B cell (primary cell): ENCODE data around the gene RPS15. TPM values are rescaled to one million over a fixed set of nuclear protein-coding genes. Genes with fewer than 3 reads are reported as not detected.

ENCODE experiments used
- ATAC-seq: fragments of 200-7000 bp; cut with Tn5 transposase; one replicate; pipeline ENCODE4 v1.10.0; 2021; ENCODE audit warnings: low read depth, mild to moderate bottlenecking, moderate number of reproducible peaks, moderate library complexity
- CTCF ChIA-PET: fragments of 350-600 bp; sonication (Branson Sonifier 250); formaldehyde crosslinking; loops from one replicate; lab custom pipeline; 2021; ENCODE audit warnings: antibody characterized with exemption, inconsistent platforms; lab: Charles Lee
- POLR2A ChIA-PET: fragments of 350-600 bp; sonication (Branson Sonifier 250); formaldehyde crosslinking; loops from one replicate; lab custom pipeline; 2021; ENCODE audit warnings: antibody characterized with exemption; lab: Charles Lee
- DNase-seq: peaks from one replicate; pipeline ENCODE4 v3.0.0; 2013
- H2AFZ ChIP-seq: 2 replicates; pipeline ENCODE4 v1.6.1; 2012; ENCODE audit warnings: mild to moderate bottlenecking, low read depth, low read length; ENCODE audit not compliant: insufficient read depth, poor library complexity, severe bottlenecking
- H3K27ac ChIP-seq, 2 donors: 1 replicate in 1 of 2; 2 replicates in 1 of 2; pipeline ENCODE4 v1.5.1; 2012 to 2013; ENCODE audit warnings: low read length in 2 of 2, mild to moderate bottlenecking in 2 of 2, moderate library complexity in 1 of 2
- H3K27me3 ChIP-seq, 4 experiments: fragments of 200-600 bp in 1 of 4; sonication (generic) in 1 of 4; replicated peaks in 1 of 4; 1 replicate in 2 of 4; 2 replicates in 2 of 4; pipeline versions ENCODE4 v1.6.1 to v1.7.0; 2013 to 2016; ENCODE audit warnings: low read length in 3 of 4, mild to moderate bottlenecking in 2 of 4, mixed read lengths in 1 of 4, moderate library complexity in 1 of 4; ENCODE audit not compliant: insufficient read depth in 4 of 4, control insufficient read depth in 3 of 4; ENCODE audit errors: control extremely low read depth in 1 of 4
- H3K36me3 ChIP-seq, 2 experiments: replicated peaks in 1 of 2; 1 replicate in 1 of 2; 2 replicates in 1 of 2; pipeline versions ENCODE4 v1.6.1 to v1.7.1; 2013; ENCODE audit warnings: low read length in 1 of 2; ENCODE audit not compliant: insufficient read depth in 2 of 2, control insufficient read depth in 1 of 2; ENCODE audit errors: control extremely low read depth in 1 of 2, extremely low read depth in 1 of 2
- H3K4me1 ChIP-seq, 2 donors: fragments of 200-600 bp in 1 of 2; sonication (generic) in 1 of 2; 1 replicate in 1 of 2; 2 replicates in 1 of 2; pipeline versions ENCODE4 v1.5.1 to v1.6.1; 2013 to 2017; ENCODE audit warnings: low read length in 2 of 2; ENCODE audit not compliant: control insufficient read depth in 2 of 2, insufficient read depth in 2 of 2
- H3K4me2 ChIP-seq: replicated peaks from 2 replicates; pipeline ENCODE3; 2012; ENCODE audit warnings: mild to moderate bottlenecking, low read depth, low read length; ENCODE audit not compliant: poor library complexity, severe bottlenecking
- H3K4me3 ChIP-seq, 5 experiments: fragments of 200-600 bp in 1 of 5; sonication (generic) in 1 of 5; 1 replicate in 3 of 5; 2 replicates in 2 of 5; pipeline versions ENCODE4 v1.5.1 to v1.7.0; 2011 to 2016; ENCODE audit warnings: low read length in 4 of 5, mild to moderate bottlenecking in 4 of 5, low read depth in 2 of 5, control low read depth in 1 of 5, moderate library complexity in 1 of 5; ENCODE audit not compliant: insufficient read depth in 1 of 5; ENCODE audit errors: control extremely low read depth in 1 of 5, extremely low read depth in 1 of 5
- H3K79me2 ChIP-seq: fragments of 200-600 bp; sonication (generic); one replicate; pipeline ENCODE4 v1.6.0; 2016; ENCODE audit warnings: low read length; ENCODE audit not compliant: control insufficient read depth, insufficient read depth
- H3K9ac ChIP-seq: fragments of 200-600 bp; sonication (generic); 2 replicates; pipeline ENCODE4 v1.6.1; 2017; ENCODE audit warnings: mild to moderate bottlenecking, low read length, moderate library complexity
- H3K9me3 ChIP-seq, 3 donors: one replicate each; pipeline versions ENCODE4 v1.6.1 to v1.7.1; 2013; ENCODE audit warnings: low read length in 2 of 3; ENCODE audit not compliant: control insufficient read depth in 2 of 3, insufficient read depth in 1 of 3; ENCODE audit errors: control extremely low read depth in 1 of 3
- H4K20me1 ChIP-seq: 2 replicates; pipeline ENCODE4 v1.6.0; 2012; ENCODE audit warnings: mild to moderate bottlenecking, low read length; ENCODE audit not compliant: insufficient read depth, control insufficient read depth, poor library complexity, severe bottlenecking
- H3K27ac Mint-ChIP-seq: one replicate; pipeline ENCODE4 v1.8.0; 2021; ENCODE audit warnings: mixed read lengths
- H3K27me3 Mint-ChIP-seq: one replicate; pipeline ENCODE4 v1.8.0; 2021; ENCODE audit warnings: mixed read lengths
- H3K4me1 Mint-ChIP-seq: one replicate; pipeline ENCODE4 v1.8.0; 2021; ENCODE audit warnings: mixed read lengths
- H3K4me3 Mint-ChIP-seq: one replicate; pipeline ENCODE4 v1.8.0; 2021; ENCODE audit warnings: mixed read lengths
- H3K9me3 Mint-ChIP-seq: one replicate; pipeline ENCODE4 v1.8.0; 2022; ENCODE audit warnings: mixed read lengths; ENCODE audit not compliant: insufficient read depth
- EZH2 ChIP-seq: IDR thresholded peaks from 2 replicates; pipeline ENCODE4 v1.6.1; 2012; ENCODE audit warnings: borderline replicate concordance, low read depth, mild to moderate bottlenecking, moderate library complexity, low read length; ENCODE audit not compliant: insufficient read depth, poor library complexity, severe bottlenecking
- WGBS: methylation state at CpG from one replicate; pipeline ENCODE4 v1.1.5; 2013; ENCODE audit warnings: missing lambda C conversion rate; ENCODE audit not compliant: insufficient coverage; 5-methylcytosine and 5-hydroxymethylcytosine counted together
- intact Hi-C: fragments of 100-400 bp; cut with micrococcal nuclease; formaldehyde crosslinking; loops from one replicate; pipeline ENCODE4 v1.10.0; 2022
- polyA plus RNA-seq: library from polyadenylated mRNA; depleted of rRNA; stranded (reverse); fragments of >200 nt; gene quantifications from 2 replicates; pipeline ENCODE4 v1.2.3, GENCODE V29; 2012
- total RNA-seq, 2 donors: library from RNA; stranded (reverse); fragments of 120-200 nt in 1 of 2; gene quantifications; 1 replicate in 1 of 2; 2 replicates in 1 of 2; pipeline versions ENCODE4 v1.2.3 to v1.2.4, GENCODE V29; 2013 to 2022
- TF ChIP-seq, protein P1 (sequence below): fragments of 200-600 bp; IDR thresholded peaks from one replicate; pipeline ENCODE4 v1.8.0; 2022; ENCODE audit warnings: antibody characterized with exemption, mild to moderate bottlenecking

Gene RPS15
- total and polyA plus RNA-seq, 2 donors (not counting 1 experiment from before 2014, with no cell fraction given) = 1,520 to 6,007 TPM

- no peak for DNase-seq
- Mint-ChIP-seq H3K9me3 (no peaks in the 10 kb centered on the region), H3K27me3 (no peaks in the 10 kb centered on the region), H3K4me3 (no peak overlapping the region), H3K27ac (no peak overlapping the region), H3K4me1 (peaks cover 3% of the 10 kb centered on the region)
- no peaks in the 10 kb centered on the region for H4K20me1 ChIP-seq
- intact Hi-C loops = no loop called here
- no peaks in the 10 kb centered on the region for H3K36me3 ChIP-seq
- H3K9me3 ChIP-seq = peaks cover 0 to 4% (median 0%) of the 10 kb centered on the region in 3 donors
- H3K9ac ChIP-seq = no peak overlapping the region
- POLR2A ChIA-PET = no interaction called here
- peaks cover 3% of the 10 kb centered on the region for H3K79me2 ChIP-seq
- H3K27me3 ChIP-seq = no peaks in the 10 kb centered on the region
- WGBS = 95% methylated on average over 23 of the region's 23 CpGs
- H3K4me1 ChIP-seq = peaks cover 0 to 5% of the 10 kb centered on the region in 2 donors
- H3K27ac ChIP-seq = no peak overlapping the region
- no peak overlapping the region for H3K4me3 ChIP-seq
- no peak overlapping the region for H2AFZ ChIP-seq
- no peak for ATAC-seq
- no peak overlapping the region for H3K4me2 ChIP-seq
- TF ChIP-seq, protein P1, sequence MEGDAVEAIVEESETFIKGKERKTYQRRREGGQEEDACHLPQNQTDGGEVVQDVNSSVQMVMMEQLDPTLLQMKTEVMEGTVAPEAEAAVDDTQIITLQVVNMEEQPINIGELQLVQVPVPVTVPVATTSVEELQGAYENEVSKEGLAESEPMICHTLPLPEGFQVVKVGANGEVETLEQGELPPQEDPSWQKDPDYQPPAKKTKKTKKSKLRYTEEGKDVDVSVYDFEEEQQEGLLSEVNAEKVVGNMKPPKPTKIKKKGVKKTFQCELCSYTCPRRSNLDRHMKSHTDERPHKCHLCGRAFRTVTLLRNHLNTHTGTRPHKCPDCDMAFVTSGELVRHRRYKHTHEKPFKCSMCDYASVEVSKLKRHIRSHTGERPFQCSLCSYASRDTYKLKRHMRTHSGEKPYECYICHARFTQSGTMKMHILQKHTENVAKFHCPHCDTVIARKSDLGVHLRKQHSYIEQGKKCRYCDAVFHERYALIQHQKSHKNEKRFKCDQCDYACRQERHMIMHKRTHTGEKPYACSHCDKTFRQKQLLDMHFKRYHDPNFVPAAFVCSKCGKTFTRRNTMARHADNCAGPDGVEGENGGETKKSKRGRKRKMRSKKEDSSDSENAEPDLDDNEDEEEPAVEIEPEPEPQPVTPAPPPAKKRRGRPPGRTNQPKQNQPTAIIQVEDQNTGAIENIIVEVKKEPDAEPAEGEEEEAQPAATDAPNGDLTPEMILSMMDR = no peak
- no peak for TF ChIP-seq EZH2
- CTCF ChIA-PET = no interaction called here
Observed at GRCh38 chr19:1483979-1484428, 45.8 kb downstream of the RPS15 start.

DNA sequence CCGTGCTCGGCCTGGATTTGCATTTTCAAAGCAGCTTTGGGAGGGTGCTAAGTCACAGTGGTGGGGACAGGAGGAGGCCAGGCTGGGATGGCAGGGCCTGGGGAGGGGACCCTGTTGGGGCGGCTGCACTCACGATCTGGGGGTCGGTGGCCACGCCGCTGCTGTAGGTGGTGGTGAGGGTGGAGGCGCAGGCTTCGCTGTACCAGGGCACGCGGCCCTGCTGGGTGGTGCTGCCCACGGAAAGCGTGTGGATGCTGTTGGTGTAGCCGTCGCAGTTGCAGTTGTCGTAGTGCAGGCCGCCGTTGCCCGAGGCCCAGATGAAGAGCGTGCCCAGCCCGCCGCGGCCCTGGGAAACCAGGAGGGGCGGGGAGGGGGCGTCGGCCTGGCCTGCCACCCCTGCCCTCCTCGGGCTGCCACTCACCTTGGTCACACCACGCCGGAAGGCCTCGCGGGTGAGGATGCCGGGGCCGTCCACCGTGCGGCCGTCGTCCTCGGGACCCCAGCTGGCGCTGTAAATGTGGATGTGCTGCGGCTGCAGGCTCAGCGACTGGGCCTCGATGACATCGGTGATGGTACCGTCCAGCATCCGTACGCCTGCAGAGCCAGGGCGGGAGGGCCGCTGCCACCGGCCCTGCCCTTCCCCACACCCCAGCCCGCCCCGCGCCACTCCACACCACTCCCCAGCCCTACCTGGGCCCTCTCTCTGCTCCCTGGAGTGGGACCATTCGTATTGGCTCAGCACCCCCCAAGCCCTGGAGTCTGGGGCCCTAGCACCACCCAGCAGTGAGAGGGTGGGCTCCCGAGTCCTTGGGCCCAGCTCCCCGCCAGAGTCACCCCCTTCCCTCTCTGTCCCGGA lies 48.8 kb downstream of the RPS15 start:
- intact Hi-C loops = no loop called here
- ChIA-PET CTCF (no interaction called here), POLR2A (no interaction called here)
- Histone ChIP-seq H3K4me1 (peaks cover 14 to 17% of the 10 kb centered on the region in 2 donors), H3K27me3 (peaks cover 0 to 4% (median 1%) of the 10 kb centered on the region in 4 experiments), H2AFZ (no peak overlapping the region), H3K79me2 (no peaks in the 10 kb centered on the region), H3K4me2 (no peak overlapping the region), H3K36me3 (no peaks in the 10 kb centered on the region), H3K4me3 (no peak overlapping the region), H3K9me3 (peaks cover 0 to 12% (median 0%) of the 10 kb centered on the region in 3 donors), H4K20me1 (no peaks in the 10 kb centered on the region), H3K9ac (no peak overlapping the region), H3K27ac (no peak overlapping the region)
- TF ChIP-seq, protein P1 = no peak
- no peak for TF ChIP-seq EZH2
- no peak for DNase-seq
- Mint-ChIP-seq H3K4me3 (no peak overlapping the region), H3K27ac (no peak overlapping the region), H3K9me3 (no peaks in the 10 kb centered on the region), H3K4me1 (peaks cover 15% of the 10 kb centered on the region), H3K27me3 (no peaks in the 10 kb centered on the region)
- no peak for ATAC-seq
- WGBS = 97% methylated on average over 53 of the region's 56 CpGs
